Measurements from ENCODE around the gene STX19.
"Not testable (repeated sequence)": the region's sequence is repeated elsewhere in the genome, so short reads cannot be mapped to it uniquely, and the experiment has no call there.

Gene STX19

GRCh38 chr3:94049267-94049666, 20.9 kb upstream of the STX19 start:
- TF ChIP-seq CTCF (conservative IDR thresholded peaks at IDR 0.05) (no peak), ZFX (IDR thresholded peaks at IDR 0.05) (no peak)
- no peak overlapping the region for H3K27ac ChIP-seq

GRCh38 chr3:94046533-94046932, 18.1 kb upstream of the STX19 start:
- TF ChIP-seq CTCF (conservative IDR thresholded peaks at IDR 0.05) (no peak), ZFX (IDR thresholded peaks at IDR 0.05) (no peak)
- H3K27ac ChIP-seq, result no peak overlapping the region

GRCh38 chr3:94044100-94044936, 15.9 kb upstream of the STX19 start:
- not testable (repeated sequence) for H3K27ac ChIP-seq

GRCh38 chr3:94043285-94043684, 14.9 kb upstream of the STX19 start:
- no peak overlapping the region for H3K27ac ChIP-seq
- TF ChIP-seq ZFX (IDR thresholded peaks at IDR 0.05) (no peak), CTCF (conservative IDR thresholded peaks at IDR 0.05) (no peak)

- TF ChIP-seq ZFX (IDR thresholded peaks at IDR 0.05) (no peak), CTCF (conservative IDR thresholded peaks at IDR 0.05) (peak; percentile 68)
- no peak overlapping the region for H3K27ac ChIP-seq
Observed at GRCh38 chr3:94036909-94037507, 8.6 kb upstream of the STX19 start.

- H3K27ac ChIP-seq, result no peak overlapping the region
- TF ChIP-seq ZFX (IDR thresholded peaks at IDR 0.05) (no peak), CTCF (conservative IDR thresholded peaks at IDR 0.05) (no peak)
Observed at GRCh38 chr3:94026623-94027022, 1.8 kb downstream of the STX19 start.

- TF ChIP-seq CTCF (conservative IDR thresholded peaks at IDR 0.05) (no peak), ZFX (IDR thresholded peaks at IDR 0.05) (no peak)
- H3K27ac ChIP-seq, result no peak overlapping the region
Observed at GRCh38 chr3:94024385-94024784, 4.0 kb downstream of the STX19 start.
